Trophoblast cell (in vitro differentiated cells and primary cell): Measurements from ENCODE around the gene PRKCE.
A peak's percentile ranks its signal among the peaks of the same experiment; 100 is the strongest.

ENCODE experiments used
- DNase-seq, 2 donors: peaks; one replicate each; pipeline ENCODE4 v3.0.0-alpha.2; 2016
- H2AFZ ChIP-seq: 2 replicates; pipeline ENCODE4 v1.6.1; 2013; ENCODE audit warnings: low read length, moderate library complexity, mild to moderate bottlenecking; ENCODE audit not compliant: insufficient read depth, poor library complexity
- H2AK5ac ChIP-seq: 2 replicates; pipeline ENCODE4 v1.6.1; 2013; ENCODE audit warnings: mild to moderate bottlenecking, low read length
- H2BK120ac ChIP-seq: 2 replicates; pipeline ENCODE4 v1.6.1; 2013; ENCODE audit warnings: low read length, mild to moderate bottlenecking, moderate library complexity; ENCODE audit not compliant: insufficient read depth, poor library complexity
- H2BK12ac ChIP-seq: 2 replicates; pipeline ENCODE4 v1.6.1; 2013; ENCODE audit warnings: mild to moderate bottlenecking, low read length, moderate library complexity
- H2BK5ac ChIP-seq: 2 replicates; pipeline ENCODE4 v1.6.1; 2013; ENCODE audit warnings: low read length, low read depth, moderate library complexity, mild to moderate bottlenecking; ENCODE audit not compliant: poor library complexity
- H3K14ac ChIP-seq: 2 replicates; pipeline ENCODE4 v1.6.1; 2013; ENCODE audit warnings: mild to moderate bottlenecking, low read length
- H3K18ac ChIP-seq: 2 replicates; pipeline ENCODE4 v1.6.1; 2013; ENCODE audit warnings: mild to moderate bottlenecking, low read length
- H3K23ac ChIP-seq: 2 replicates; pipeline ENCODE4 v1.6.1; 2013; ENCODE audit warnings: low read length
- H3K27ac ChIP-seq: 2 replicates; pipeline ENCODE4 v1.5.1; 2013; ENCODE audit warnings: low read depth, mild to moderate bottlenecking, inconsistent platforms, low read length, moderate library complexity
- H3K27me3 ChIP-seq: 2 replicates; pipeline ENCODE4 v1.6.1; 2013; ENCODE audit warnings: inconsistent platforms, mild to moderate bottlenecking, low read length, moderate library complexity; ENCODE audit not compliant: insufficient read depth
- H3K36me3 ChIP-seq, 2 experiments: 1 replicate in 1 of 2; 2 replicates in 1 of 2; pipeline ENCODE4 v1.6.1; 2013; ENCODE audit warnings: low read length in 2 of 2, mild to moderate bottlenecking in 2 of 2, moderate library complexity in 1 of 2; ENCODE audit not compliant: insufficient read depth in 2 of 2, control insufficient read depth in 1 of 2
- H3K4ac ChIP-seq: 2 replicates; pipeline ENCODE4 v1.6.1; 2013; ENCODE audit warnings: low read depth, mild to moderate bottlenecking, low read length, moderate library complexity
- H3K4me1 ChIP-seq, 2 experiments: 1 replicate in 1 of 2; 2 replicates in 1 of 2; pipeline ENCODE4 v1.6.1; 2013; ENCODE audit warnings: low read length in 2 of 2, mild to moderate bottlenecking in 2 of 2, moderate library complexity in 1 of 2; ENCODE audit not compliant: insufficient read depth in 2 of 2, control insufficient read depth in 1 of 2
- H3K4me2 ChIP-seq: 2 replicates; pipeline ENCODE4 v1.6.1; 2013; ENCODE audit warnings: inconsistent platforms, mild to moderate bottlenecking, low read length, moderate library complexity
- H3K4me3 ChIP-seq: 2 replicates; pipeline ENCODE4 v1.5.1; 2013; ENCODE audit warnings: mild to moderate bottlenecking, low read depth, low read length, inconsistent platforms
- H3K79me1 ChIP-seq: one replicate; pipeline ENCODE4 v1.6.1; 2013; ENCODE audit warnings: low read length
- H3K79me2 ChIP-seq: 2 replicates; pipeline ENCODE4 v1.6.1; 2013; ENCODE audit warnings: low read length, mild to moderate bottlenecking; ENCODE audit not compliant: control insufficient read depth, insufficient read depth, poor library complexity
- H3K9ac ChIP-seq: 2 replicates; pipeline ENCODE4 v1.6.1; 2013; ENCODE audit warnings: mild to moderate bottlenecking, low read length
- H3K9me3 ChIP-seq: 2 replicates; pipeline ENCODE4 v1.6.1; 2013; ENCODE audit warnings: low read depth, mild to moderate bottlenecking, control low read depth, inconsistent platforms, low read length; ENCODE audit not compliant: insufficient read depth
- H4K12ac ChIP-seq: 2 replicates; pipeline ENCODE4 v1.6.1; 2013; ENCODE audit warnings: low read depth, mild to moderate bottlenecking, low read length, moderate library complexity
- H4K8ac ChIP-seq: 2 replicates; pipeline ENCODE4 v1.6.1; 2013; ENCODE audit warnings: low read depth, mild to moderate bottlenecking, low read length, moderate library complexity
- H4K91ac ChIP-seq: one replicate; pipeline ENCODE4 v1.6.1; 2013; ENCODE audit warnings: low read depth, mild to moderate bottlenecking, low read length, moderate library complexity
- WGBS: extraction: QIAGEN DNeasy Blood & Tissue Kit; methylation state at CpG from one replicate; pipeline ENCODE4 v1.1.7; 2013; ENCODE audit warnings: missing lambda C conversion rate; ENCODE audit not compliant: insufficient read length, insufficient coverage; ENCODE audit errors: extremely low coverage; 5-methylcytosine and 5-hydroxymethylcytosine counted together

PRKCE gene

GRCh38 chr2:46076875-46077274 lies 425.4 kb downstream of the PRKCE start:
- Histone ChIP-seq H4K8ac (no peak overlapping the region), H2AFZ (no peak overlapping the region), H2BK12ac (no peak overlapping the region), H3K27me3 (no peaks in the 10 kb centered on the region), H3K4me1 (peaks cover 25 to 31% of the 10 kb centered on the region in 2 experiments), H4K12ac (no peak overlapping the region), H3K27ac (no peak overlapping the region), H2BK5ac (no peak overlapping the region), H3K9me3 (no peaks in the 10 kb centered on the region), H3K36me3 (no peaks in the 10 kb centered on the region), H3K79me1 (peaks cover 33% of the 10 kb centered on the region), H2AK5ac (no peak overlapping the region), H2BK120ac (no peak overlapping the region), H3K18ac (no peak overlapping the region), H3K9ac (no peak overlapping the region), H4K91ac (no peak overlapping the region), H3K4me3 (no peak overlapping the region), H3K4me2 (no peak overlapping the region), H3K23ac (no peak overlapping the region), H3K4ac (no peak overlapping the region), H3K14ac (no peak overlapping the region), H3K79me2 (peaks cover 5% of the 10 kb centered on the region)
- DNase-seq, result no peak
- no CpG with 5 or more reads among the region's 7 CpGs for WGBS

GRCh38 chr2:46077522-46078107 lies 426.1 kb downstream of the PRKCE start:
- H2BK12ac ChIP-seq, result no peak overlapping the region
- H4K12ac ChIP-seq, result no peak overlapping the region
- no peak overlapping the region for H3K9ac ChIP-seq
- no peak overlapping the region for H3K4me2 ChIP-seq
- H4K91ac ChIP-seq, result no peak overlapping the region
- H2BK120ac ChIP-seq, result no peak overlapping the region
- no peak overlapping the region for H2AFZ ChIP-seq
- H3K27ac ChIP-seq, result no peak overlapping the region
- no peak overlapping the region for H3K4me3 ChIP-seq
- no peak overlapping the region for H3K14ac ChIP-seq
- H4K8ac ChIP-seq, result no peak overlapping the region
- no peak overlapping the region for H3K23ac ChIP-seq
- no peaks in the 10 kb centered on the region for H3K9me3 ChIP-seq
- H3K79me1 ChIP-seq, result peaks cover 26% of the 10 kb centered on the region
- no peak for DNase-seq
- H3K36me3 ChIP-seq, result no peaks in the 10 kb centered on the region
- peaks cover 22 to 28% of the 10 kb centered on the region in 2 experiments for H3K4me1 ChIP-seq
- H3K79me2 ChIP-seq, result peaks cover 5% of the 10 kb centered on the region
- H3K4ac ChIP-seq, result no peak overlapping the region
- no peak overlapping the region for H2AK5ac ChIP-seq
- H2BK5ac ChIP-seq, result no peak overlapping the region
- H3K27me3 ChIP-seq, result no peaks in the 10 kb centered on the region
- no peak overlapping the region for H3K18ac ChIP-seq

GRCh38 chr2:46079985-46080560 lies 428.6 kb downstream of the PRKCE start:
- peaks cover 14% of the 10 kb centered on the region for H3K79me1 ChIP-seq
- H3K4me3 ChIP-seq, result no peak overlapping the region
- H3K36me3 ChIP-seq, result no peaks in the 10 kb centered on the region
- no peak for DNase-seq
- H3K18ac ChIP-seq, result no peak overlapping the region
- H3K27me3 ChIP-seq, result no peaks in the 10 kb centered on the region
- no peak overlapping the region for H4K8ac ChIP-seq
- no peak overlapping the region for H4K91ac ChIP-seq
- H3K14ac ChIP-seq, result no peak overlapping the region
- no peak overlapping the region for H2BK120ac ChIP-seq
- H2BK12ac ChIP-seq, result no peak overlapping the region
- no peak overlapping the region for H4K12ac ChIP-seq
- peaks cover 13 to 16% of the 10 kb centered on the region in 2 experiments for H3K4me1 ChIP-seq
- no peak overlapping the region for H2AFZ ChIP-seq
- H3K4me2 ChIP-seq, result no peak overlapping the region
- no peak overlapping the region for H3K9ac ChIP-seq
- no peaks in the 10 kb centered on the region for H3K79me2 ChIP-seq
- H2AK5ac ChIP-seq, result no peak overlapping the region
- no peaks in the 10 kb centered on the region for H3K9me3 ChIP-seq
- no CpG with 5 or more reads among the region's 4 CpGs for WGBS
- no peak overlapping the region for H3K4ac ChIP-seq
- H2BK5ac ChIP-seq, result no peak overlapping the region
- H3K23ac ChIP-seq, result no peak overlapping the region
- H3K27ac ChIP-seq, result no peak overlapping the region

GRCh38 chr2:46082531-46083485 lies 431.3 kb downstream of the PRKCE start:
- DNase-seq, result peak; percentile 69 to 82
- Histone ChIP-seq H2BK12ac (peak overlapping the region; percentile 65), H2BK5ac (no peak overlapping the region), H3K9ac (no peak overlapping the region), H2AK5ac (no peak overlapping the region), H4K8ac (no peak overlapping the region), H3K79me2 (no peaks in the 10 kb centered on the region), H3K27ac (no peak overlapping the region), H3K18ac (peak overlapping the region; percentile 12), H3K23ac (no peak overlapping the region), H4K12ac (no peak overlapping the region), H3K9me3 (no peaks in the 10 kb centered on the region), H2AFZ (no peak overlapping the region), H3K4me1 (peaks cover 6 to 8% of the 10 kb centered on the region in 2 experiments), H4K91ac (peak overlapping the region; percentile 30), H2BK120ac (no peak overlapping the region), H3K14ac (no peak overlapping the region), H3K27me3 (no peaks in the 10 kb centered on the region), H3K79me1 (peaks cover 5% of the 10 kb centered on the region), H3K4me2 (no peak overlapping the region), H3K36me3 (peaks cover 0 to 13% of the 10 kb centered on the region in 2 experiments), H3K4me3 (no peak overlapping the region), H3K4ac (no peak overlapping the region)
- WGBS, result no CpG with 5 or more reads among the region's 14 CpGs
